ENCODE data around the gene CYSLTR2.

DNA sequence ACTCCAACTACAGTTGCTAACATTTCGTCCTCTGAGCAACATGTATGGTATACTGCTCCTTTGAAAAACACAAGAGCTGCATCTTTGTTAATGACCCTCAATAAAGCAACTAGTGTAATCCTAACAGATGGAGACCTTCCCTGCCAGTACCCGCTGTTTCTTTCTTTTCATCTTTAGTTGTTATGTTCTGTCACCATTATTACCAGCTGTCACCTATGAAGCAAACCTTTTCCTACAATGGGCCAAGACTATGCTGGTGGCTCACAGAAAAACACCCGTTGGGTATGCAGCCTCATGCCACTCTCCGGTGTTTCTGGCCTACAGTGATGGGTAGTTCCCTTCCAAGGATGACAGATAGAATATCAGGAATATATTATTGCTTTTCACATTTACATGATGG is 29.7 kb upstream of the CYSLTR2 start:
- TF ChIP-seq, protein P1, sequence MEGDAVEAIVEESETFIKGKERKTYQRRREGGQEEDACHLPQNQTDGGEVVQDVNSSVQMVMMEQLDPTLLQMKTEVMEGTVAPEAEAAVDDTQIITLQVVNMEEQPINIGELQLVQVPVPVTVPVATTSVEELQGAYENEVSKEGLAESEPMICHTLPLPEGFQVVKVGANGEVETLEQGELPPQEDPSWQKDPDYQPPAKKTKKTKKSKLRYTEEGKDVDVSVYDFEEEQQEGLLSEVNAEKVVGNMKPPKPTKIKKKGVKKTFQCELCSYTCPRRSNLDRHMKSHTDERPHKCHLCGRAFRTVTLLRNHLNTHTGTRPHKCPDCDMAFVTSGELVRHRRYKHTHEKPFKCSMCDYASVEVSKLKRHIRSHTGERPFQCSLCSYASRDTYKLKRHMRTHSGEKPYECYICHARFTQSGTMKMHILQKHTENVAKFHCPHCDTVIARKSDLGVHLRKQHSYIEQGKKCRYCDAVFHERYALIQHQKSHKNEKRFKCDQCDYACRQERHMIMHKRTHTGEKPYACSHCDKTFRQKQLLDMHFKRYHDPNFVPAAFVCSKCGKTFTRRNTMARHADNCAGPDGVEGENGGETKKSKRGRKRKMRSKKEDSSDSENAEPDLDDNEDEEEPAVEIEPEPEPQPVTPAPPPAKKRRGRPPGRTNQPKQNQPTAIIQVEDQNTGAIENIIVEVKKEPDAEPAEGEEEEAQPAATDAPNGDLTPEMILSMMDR (IDR thresholded peaks at IDR 0.05; ENCODE audit: insufficient read depth, low read depth, low read length) = no peak
- TF ChIP-seq EZH2 (IDR thresholded peaks at IDR 0.05; ENCODE audit: insufficient read depth, low read length) = no peak
